Astrocyte (in vitro differentiated cells and primary cell): ENCODE data around the gene TCP11L1. TPM values are rescaled to one million over a fixed set of nuclear protein-coding genes. Genes with fewer than 3 reads are reported as not detected.
"Not testable (repeated sequence)": the region's sequence is repeated elsewhere in the genome, so short reads cannot be mapped to it uniquely, and the experiment has no call there.

Source experiments
- DNase-seq: peaks from one replicate; pipeline ENCODE4 v3.0.0-alpha.2; 2010; ENCODE audit warnings: low read depth
- FAIRE-seq: peaks from 2 replicates; lab custom pipeline; 2011; peaks lifted over from hg19 to GRCh38; lab: Jason Lieb, UNC
- H2AFZ ChIP-seq: 2 replicates; pipeline ENCODE4 v1.6.0; 2012; ENCODE audit warnings: low read depth, low read length, inconsistent platforms
- H3K27ac ChIP-seq: 2 replicates; pipeline ENCODE4 v1.5.1; 2011; ENCODE audit warnings: low read depth, low read length, inconsistent platforms
- H3K27me3 ChIP-seq: 2 replicates; pipeline ENCODE4 v1.6.0; 2011; ENCODE audit warnings: low read length, inconsistent platforms; ENCODE audit not compliant: insufficient read depth
- H3K36me3 ChIP-seq: 2 replicates; pipeline ENCODE4 v1.5.1; 2011; ENCODE audit warnings: low read length, inconsistent platforms; ENCODE audit not compliant: insufficient read depth
- H3K4me1 ChIP-seq: 2 replicates; pipeline ENCODE4 v1.5.1; 2011; ENCODE audit warnings: low read length, inconsistent platforms; ENCODE audit not compliant: insufficient read depth
- H3K4me2 ChIP-seq: 2 replicates; pipeline ENCODE4 v1.6.0; 2012; ENCODE audit warnings: low read length, inconsistent platforms
- H3K4me3 ChIP-seq: 2 replicates; pipeline ENCODE4 v1.5.1; 2011; ENCODE audit warnings: low read depth, mild to moderate bottlenecking, low read length, inconsistent platforms; ENCODE audit not compliant: insufficient read depth
- H3K79me2 ChIP-seq: 2 replicates; pipeline ENCODE4 v1.6.0; 2012; ENCODE audit warnings: mild to moderate bottlenecking, low read length, inconsistent platforms; ENCODE audit not compliant: insufficient read depth
- H3K9ac ChIP-seq: 2 replicates; pipeline ENCODE4 v1.6.0; 2012; ENCODE audit warnings: mild to moderate bottlenecking, low read length, inconsistent platforms
- H3K9me3 ChIP-seq: 2 replicates; pipeline ENCODE4 v1.5.1; 2012; ENCODE audit warnings: low read depth, mild to moderate bottlenecking, low read length, inconsistent platforms; ENCODE audit not compliant: insufficient read depth
- H4K20me1 ChIP-seq: 2 replicates; pipeline ENCODE4 v1.6.0; 2012; ENCODE audit warnings: low read length, inconsistent platforms; ENCODE audit not compliant: insufficient read depth
- H3K27ac Mint-ChIP-seq: one replicate; pipeline ENCODE4 v1.8.0; 2021; ENCODE audit warnings: mild to moderate bottlenecking, mixed read lengths; ENCODE audit not compliant: unreplicated experiment
- H3K27me3 Mint-ChIP-seq: one replicate; pipeline ENCODE4 v1.8.0; 2021; ENCODE audit warnings: low read depth, mixed read lengths; ENCODE audit not compliant: unreplicated experiment
- H3K36me3 Mint-ChIP-seq: one replicate; pipeline ENCODE4 v1.8.0; 2021; ENCODE audit warnings: low read depth, mixed read lengths; ENCODE audit not compliant: unreplicated experiment
- H3K4me1 Mint-ChIP-seq: one replicate; pipeline ENCODE4 v1.8.0; 2021; ENCODE audit warnings: low read depth, mixed read lengths; ENCODE audit not compliant: unreplicated experiment
- H3K4me3 Mint-ChIP-seq: one replicate; pipeline ENCODE4 v1.8.0; 2021; ENCODE audit warnings: mild to moderate bottlenecking, moderate library complexity, mixed read lengths; ENCODE audit not compliant: unreplicated experiment
- H3K9me3 Mint-ChIP-seq: one replicate; pipeline ENCODE4 v1.8.0; 2021; ENCODE audit warnings: mild to moderate bottlenecking, mixed read lengths; ENCODE audit not compliant: unreplicated experiment
- EZH2 ChIP-seq: IDR thresholded peaks from 2 replicates; pipeline ENCODE4 v1.6.1; 2012; ENCODE audit warnings: mild to moderate bottlenecking, low read length, inconsistent platforms; ENCODE audit not compliant: insufficient read depth
- total RNA-seq: library from RNA; stranded (reverse); gene quantifications from 2 replicates; pipeline ENCODE4 v1.2.1, GENCODE V29; 2021
- TF ChIP-seq, protein P1 (sequence below): IDR thresholded peaks from 2 replicates; pipeline ENCODE4 v1.5.1; 2011; ENCODE audit warnings: low read depth, mild to moderate bottlenecking, inconsistent platforms, low read length, moderate library complexity; ENCODE audit not compliant: insufficient read depth

TCP11L1 gene
- total RNA-seq, 1 donor from 2014 or later = 28.8 TPM

DNA sequence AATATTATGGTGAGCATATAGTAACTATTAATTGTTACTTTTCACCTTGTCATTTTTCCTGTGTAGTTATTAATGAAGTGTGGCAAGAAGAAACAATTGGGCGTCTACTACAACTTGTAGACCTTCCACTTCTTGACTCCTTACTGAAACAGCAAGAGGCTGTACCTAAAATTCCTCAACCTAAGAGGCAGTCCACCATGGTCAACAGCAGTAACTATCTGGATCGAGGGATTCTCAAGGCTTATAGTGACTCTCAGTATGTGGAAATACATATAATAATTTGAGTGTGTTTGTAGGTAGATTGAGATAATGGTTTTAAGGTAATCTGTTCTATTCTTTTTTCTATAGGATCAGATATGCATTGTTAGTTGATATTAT lies 10.8 kb upstream of the TCP11L1 start:
- Histone ChIP-seq H2AFZ (no peak overlapping the region), H3K79me2 (no peaks in the 10 kb centered on the region), H3K36me3 (peaks cover 3% of the 10 kb centered on the region), H3K27ac (peak overlapping the region; percentile 4), H3K9ac (peak overlapping the region; percentile 1), H4K20me1 (no peaks in the 10 kb centered on the region), H3K4me3 (no peak overlapping the region), H3K4me1 (peaks cover 18% of the 10 kb centered on the region), H3K4me2 (peak overlapping the region; percentile 73), H3K27me3 (no peaks in the 10 kb centered on the region), H3K9me3 (no peaks in the 10 kb centered on the region)
- FAIRE-seq = no peak
- H3K9me3 Mint-ChIP-seq = no peaks in the 10 kb centered on the region
- peaks cover 14% of the 10 kb centered on the region for H3K4me1 Mint-ChIP-seq
- DNase-seq = no peak
- no peak overlapping the region for H3K4me3 Mint-ChIP-seq
- H3K27ac Mint-ChIP-seq = no peak overlapping the region
- no peak for TF ChIP-seq EZH2
- TF ChIP-seq, protein P1, sequence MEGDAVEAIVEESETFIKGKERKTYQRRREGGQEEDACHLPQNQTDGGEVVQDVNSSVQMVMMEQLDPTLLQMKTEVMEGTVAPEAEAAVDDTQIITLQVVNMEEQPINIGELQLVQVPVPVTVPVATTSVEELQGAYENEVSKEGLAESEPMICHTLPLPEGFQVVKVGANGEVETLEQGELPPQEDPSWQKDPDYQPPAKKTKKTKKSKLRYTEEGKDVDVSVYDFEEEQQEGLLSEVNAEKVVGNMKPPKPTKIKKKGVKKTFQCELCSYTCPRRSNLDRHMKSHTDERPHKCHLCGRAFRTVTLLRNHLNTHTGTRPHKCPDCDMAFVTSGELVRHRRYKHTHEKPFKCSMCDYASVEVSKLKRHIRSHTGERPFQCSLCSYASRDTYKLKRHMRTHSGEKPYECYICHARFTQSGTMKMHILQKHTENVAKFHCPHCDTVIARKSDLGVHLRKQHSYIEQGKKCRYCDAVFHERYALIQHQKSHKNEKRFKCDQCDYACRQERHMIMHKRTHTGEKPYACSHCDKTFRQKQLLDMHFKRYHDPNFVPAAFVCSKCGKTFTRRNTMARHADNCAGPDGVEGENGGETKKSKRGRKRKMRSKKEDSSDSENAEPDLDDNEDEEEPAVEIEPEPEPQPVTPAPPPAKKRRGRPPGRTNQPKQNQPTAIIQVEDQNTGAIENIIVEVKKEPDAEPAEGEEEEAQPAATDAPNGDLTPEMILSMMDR = no peak
- no peaks in the 10 kb centered on the region for H3K27me3 Mint-ChIP-seq
- H3K36me3 Mint-ChIP-seq = no peaks in the 10 kb centered on the region

GRCh38 chr11:33029218-33029617 lies 10.2 kb upstream of the TCP11L1 start:
- H3K4me3 Mint-ChIP-seq = not testable (repeated sequence)
- H3K4me1 Mint-ChIP-seq = peaks cover 14% of the 10 kb centered on the region

DNA sequence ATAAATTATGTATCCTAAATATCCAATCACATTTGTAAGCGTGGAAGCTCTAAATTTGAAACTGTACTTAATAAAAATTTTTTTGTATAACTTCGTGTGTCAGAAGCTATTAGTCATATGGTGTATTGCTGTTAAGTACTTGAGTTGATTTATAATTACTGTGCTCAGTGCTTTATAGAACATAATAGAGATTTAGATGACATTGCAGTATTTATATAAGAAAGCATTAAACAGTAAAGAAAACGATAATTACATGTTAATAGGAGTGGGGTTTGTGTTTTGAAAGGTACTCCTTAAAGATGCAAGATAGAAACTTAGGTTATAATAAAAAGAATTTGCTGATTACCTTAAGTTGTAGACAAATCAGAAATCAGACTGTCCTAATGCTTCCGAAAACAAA lies 5.9 kb upstream of the TCP11L1 start:
- H4K20me1 ChIP-seq = no peaks in the 10 kb centered on the region
- H3K4me1 Mint-ChIP-seq = peaks cover 5% of the 10 kb centered on the region
- no peak overlapping the region for H2AFZ ChIP-seq
- no peak overlapping the region for H3K9ac ChIP-seq
- peaks cover 2% of the 10 kb centered on the region for H3K4me1 ChIP-seq
- H3K27ac ChIP-seq = no peak overlapping the region
- H3K79me2 ChIP-seq = no peaks in the 10 kb centered on the region
- H3K36me3 Mint-ChIP-seq = no peaks in the 10 kb centered on the region
- H3K9me3 Mint-ChIP-seq = no peaks in the 10 kb centered on the region
- H3K4me2 ChIP-seq = no peak overlapping the region
- H3K27me3 ChIP-seq = no peaks in the 10 kb centered on the region
- DNase-seq (no peak), FAIRE-seq (no peak)
- H3K9me3 ChIP-seq = no peaks in the 10 kb centered on the region
- H3K36me3 ChIP-seq = peaks cover 3% of the 10 kb centered on the region
- H3K4me3 ChIP-seq = no peak overlapping the region
- H3K27ac Mint-ChIP-seq = no peak overlapping the region
- H3K27me3 Mint-ChIP-seq = no peaks in the 10 kb centered on the region
- no peak overlapping the region for H3K4me3 Mint-ChIP-seq
- TF ChIP-seq, protein P1 = no peak
- TF ChIP-seq EZH2 = no peak

More at GRCh38 chr11:33029218-33029617, 10.2 kb upstream of the TCP11L1 start:
- not testable (repeated sequence) for H3K27ac ChIP-seq, H3K4me2 ChIP-seq, H2AFZ ChIP-seq, H4K20me1 ChIP-seq, H3K9me3 Mint-ChIP-seq, H3K36me3 ChIP-seq, FAIRE-seq, H3K4me3 ChIP-seq, H3K79me2 ChIP-seq, H3K36me3 Mint-ChIP-seq, H3K27me3 Mint-ChIP-seq, H3K9me3 ChIP-seq, DNase-seq, H3K27me3 ChIP-seq, H3K9ac ChIP-seq
- peaks cover 18% of the 10 kb centered on the region for H3K4me1 ChIP-seq
- H3K27ac Mint-ChIP-seq = peak overlapping the region; percentile 41
